ENCODE data around the gene TSSK3.

Gene TSSK3

GRCh38 chr1:32393136-32393535 is 30.8 kb downstream of the TSSK3 start:
- TF ChIP-seq CTCF (IDR thresholded peaks at IDR 0.05; ENCODE audit: low read depth, low read length, poor library complexity, severe bottlenecking) (no peak), EZH2phosphoT487 (IDR thresholded peaks at IDR 0.05; ENCODE audit: borderline replicate concordance, low read length) (no peak)
- peaks cover 14% of the 10 kb centered on the region for H3K36me3 ChIP-seq (ENCODE audit: control insufficient read depth, low read length)
- H3K4me3 ChIP-seq (ENCODE audit: low read length) = peak overlapping the region; percentile 88
- H3K27me3 ChIP-seq (ENCODE audit: control insufficient read depth, low read length) = no peaks in the 10 kb centered on the region
- H3K4me2 ChIP-seq (ENCODE audit: low read length) = peak overlapping the region; percentile 70
- H3K27ac ChIP-seq (ENCODE audit: low read depth, low read length) = no peak overlapping the region
- H3K9me3 ChIP-seq (ENCODE audit: control insufficient read depth, insufficient read depth, low read length) = no peaks in the 10 kb centered on the region
- peaks cover 21% of the 10 kb centered on the region for H3K79me2 ChIP-seq (ENCODE audit: control insufficient read depth, low read length)
- peaks cover 16% of the 10 kb centered on the region for H3K4me1 ChIP-seq (ENCODE audit: control insufficient read depth, low read length)
- H3F3A ChIP-seq (ENCODE audit: control insufficient read depth, insufficient read depth) = no peaks in the 10 kb centered on the region
- H4K20me1 ChIP-seq (ENCODE audit: control insufficient read depth, insufficient read depth, low read depth, low read length) = no peaks in the 10 kb centered on the region
- H3K9me2 ChIP-seq (replicated peaks; ENCODE audit: control insufficient read depth, low read length) = no peaks in the 10 kb centered on the region

- Histone ChIP-seq H3K27ac (ENCODE audit: low read depth, low read length) (no peak overlapping the region), H3K9me3 (ENCODE audit: control insufficient read depth, insufficient read depth, low read length) (no peaks in the 10 kb centered on the region), H3F3A (ENCODE audit: control insufficient read depth, insufficient read depth) (no peaks in the 10 kb centered on the region), H3K36me3 (ENCODE audit: control insufficient read depth, low read length) (peaks cover 14% of the 10 kb centered on the region), H3K4me3 (ENCODE audit: low read length) (peak overlapping the region; percentile 88), H3K9me2 (replicated peaks; ENCODE audit: control insufficient read depth, low read length) (no peaks in the 10 kb centered on the region), H3K27me3 (ENCODE audit: control insufficient read depth, low read length) (no peaks in the 10 kb centered on the region), H3K4me1 (ENCODE audit: control insufficient read depth, low read length) (peaks cover 16% of the 10 kb centered on the region), H4K20me1 (ENCODE audit: control insufficient read depth, insufficient read depth, low read depth, low read length) (no peaks in the 10 kb centered on the region), H3K79me2 (ENCODE audit: control insufficient read depth, low read length) (peaks cover 21% of the 10 kb centered on the region), H3K4me2 (ENCODE audit: low read length) (peak overlapping the region; percentile 70)
- no peak for TF ChIP-seq EZH2phosphoT487 (IDR thresholded peaks at IDR 0.05; ENCODE audit: borderline replicate concordance, low read length)
- TF ChIP-seq CTCF (IDR thresholded peaks at IDR 0.05; ENCODE audit: low read depth, low read length, poor library complexity, severe bottlenecking) = no peak
These were observed 31.4 kb downstream of the TSSK3 start for GRCh38 chr1:32393832-32394140.

DNA sequence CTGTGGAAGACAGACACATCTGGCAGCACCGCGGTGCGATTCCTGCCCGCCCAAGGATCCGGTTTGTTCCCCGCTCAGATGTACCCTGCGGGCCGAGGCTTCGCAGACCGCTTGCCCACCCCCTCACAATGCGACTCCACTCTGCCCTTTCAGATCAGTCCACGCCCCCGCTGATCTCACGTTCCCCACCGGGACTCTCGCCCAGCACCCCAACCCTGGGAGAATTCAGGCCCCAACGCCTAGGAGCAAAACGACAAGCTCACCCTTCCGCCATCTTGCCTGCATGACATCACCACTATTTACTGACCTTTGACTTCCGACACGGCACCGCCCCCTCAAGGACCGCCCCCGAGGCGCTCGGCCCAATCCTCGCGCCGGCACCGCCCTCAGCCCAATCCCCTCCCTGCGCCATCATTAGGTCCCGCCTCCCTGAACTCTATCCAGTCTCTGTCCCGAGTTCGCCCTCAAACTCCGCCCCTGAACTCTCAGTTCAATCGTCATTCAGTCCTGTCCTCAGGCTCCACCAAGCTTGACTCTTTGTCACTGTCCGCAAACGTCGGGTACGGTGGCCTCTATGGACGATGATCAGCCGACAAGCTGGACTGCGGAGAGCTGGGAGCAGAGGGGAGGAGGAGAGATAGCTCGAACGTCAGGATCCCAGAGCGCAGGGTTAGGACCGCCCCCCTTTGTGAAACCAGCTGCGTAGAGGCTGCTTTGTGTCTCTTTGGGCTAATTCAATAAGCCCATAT is 32.0 kb downstream of the TSSK3 start, which contains the start of gene BSDC1:
Gene BSDC1, minus strand, starts transcription at position 301 of the 749 bp plus-strand sequence. Its CDS starts 27 bp downstream, at position 274.
- TF ChIP-seq EZH2phosphoT487 (IDR thresholded peaks at IDR 0.05; ENCODE audit: borderline replicate concordance, low read length) (no peak), CTCF (IDR thresholded peaks at IDR 0.05; ENCODE audit: low read depth, low read length, poor library complexity, severe bottlenecking) (no peak)
- Histone ChIP-seq H3K36me3 (ENCODE audit: control insufficient read depth, low read length) (peaks cover 12% of the 10 kb centered on the region), H3K79me2 (ENCODE audit: control insufficient read depth, low read length) (peaks cover 21% of the 10 kb centered on the region), H3K9me3 (ENCODE audit: control insufficient read depth, insufficient read depth, low read length) (no peaks in the 10 kb centered on the region), H3K9me2 (replicated peaks; ENCODE audit: control insufficient read depth, low read length) (no peaks in the 10 kb centered on the region), H4K20me1 (ENCODE audit: control insufficient read depth, insufficient read depth, low read depth, low read length) (no peaks in the 10 kb centered on the region), H3K4me2 (ENCODE audit: low read length) (peak within 1 kb of the TSS; percentile 70), H3F3A (ENCODE audit: control insufficient read depth, insufficient read depth) (no peaks in the 10 kb centered on the region), H3K27ac (ENCODE audit: low read depth, low read length) (no peak within 1 kb of the TSS; the same call in 1 of the 2 replicates), H3K4me3 (ENCODE audit: low read length) (peak within 1 kb of the TSS; percentile 88), H3K27me3 (ENCODE audit: control insufficient read depth, low read length) (no peaks in the 10 kb centered on the region), H3K4me1 (ENCODE audit: control insufficient read depth, low read length) (peaks cover 16% of the 10 kb centered on the region)

Data from DOHH2 (cell line).